ENCODE measurements around the gene NRXN3. TPM values are rescaled to one million over a fixed set of nuclear protein-coding genes. Genes with fewer than 3 reads are reported as not detected.

Gene NRXN3
- total and polyA plus RNA-seq, 2 experiments from 2014 or later = 1.0 to 1.8 TPM

- no peak overlapping the region for H3K4me3 Mint-ChIP-seq
- TF ChIP-seq POLR2AphosphoS5 (IDR thresholded peaks at IDR 0.05; ENCODE audit: low read depth) (no peak), JUNB (IDR thresholded peaks at IDR 0.05; ENCODE audit: unreplicated experiment) (no peak), ZNF331 (CRISPR knock-in tag; IDR thresholded peaks at IDR 0.05; ENCODE audit: low read depth) (no peak), ETS1 (IDR thresholded peaks at IDR 0.05) (no peak), EZH2phosphoT487 (IDR thresholded peaks at IDR 0.05; ENCODE audit: unreplicated experiment) (no peak), CREB1 (CRISPR knock-in tag; IDR thresholded peaks at IDR 0.05; ENCODE audit: low read depth) (no peak), NANOG (IDR thresholded peaks at IDR 0.05; ENCODE audit: borderline replicate concordance) (no peak), STAT1 (IDR thresholded peaks at IDR 0.05; ENCODE audit: unreplicated experiment) (no peak), ZNF462 (CRISPR knock-in tag; IDR thresholded peaks at IDR 0.05) (no peak), ZNF114 (CRISPR knock-in tag; IDR thresholded peaks at IDR 0.05) (no peak), CTCF (conservative IDR thresholded peaks at IDR 0.05; ENCODE audit: low read depth in 2 of 2) (no peak), EZH2 (IDR thresholded peaks at IDR 0.05; ENCODE audit: low read depth, unreplicated experiment) (no peak)
- TF ChIP-seq, protein P1, sequence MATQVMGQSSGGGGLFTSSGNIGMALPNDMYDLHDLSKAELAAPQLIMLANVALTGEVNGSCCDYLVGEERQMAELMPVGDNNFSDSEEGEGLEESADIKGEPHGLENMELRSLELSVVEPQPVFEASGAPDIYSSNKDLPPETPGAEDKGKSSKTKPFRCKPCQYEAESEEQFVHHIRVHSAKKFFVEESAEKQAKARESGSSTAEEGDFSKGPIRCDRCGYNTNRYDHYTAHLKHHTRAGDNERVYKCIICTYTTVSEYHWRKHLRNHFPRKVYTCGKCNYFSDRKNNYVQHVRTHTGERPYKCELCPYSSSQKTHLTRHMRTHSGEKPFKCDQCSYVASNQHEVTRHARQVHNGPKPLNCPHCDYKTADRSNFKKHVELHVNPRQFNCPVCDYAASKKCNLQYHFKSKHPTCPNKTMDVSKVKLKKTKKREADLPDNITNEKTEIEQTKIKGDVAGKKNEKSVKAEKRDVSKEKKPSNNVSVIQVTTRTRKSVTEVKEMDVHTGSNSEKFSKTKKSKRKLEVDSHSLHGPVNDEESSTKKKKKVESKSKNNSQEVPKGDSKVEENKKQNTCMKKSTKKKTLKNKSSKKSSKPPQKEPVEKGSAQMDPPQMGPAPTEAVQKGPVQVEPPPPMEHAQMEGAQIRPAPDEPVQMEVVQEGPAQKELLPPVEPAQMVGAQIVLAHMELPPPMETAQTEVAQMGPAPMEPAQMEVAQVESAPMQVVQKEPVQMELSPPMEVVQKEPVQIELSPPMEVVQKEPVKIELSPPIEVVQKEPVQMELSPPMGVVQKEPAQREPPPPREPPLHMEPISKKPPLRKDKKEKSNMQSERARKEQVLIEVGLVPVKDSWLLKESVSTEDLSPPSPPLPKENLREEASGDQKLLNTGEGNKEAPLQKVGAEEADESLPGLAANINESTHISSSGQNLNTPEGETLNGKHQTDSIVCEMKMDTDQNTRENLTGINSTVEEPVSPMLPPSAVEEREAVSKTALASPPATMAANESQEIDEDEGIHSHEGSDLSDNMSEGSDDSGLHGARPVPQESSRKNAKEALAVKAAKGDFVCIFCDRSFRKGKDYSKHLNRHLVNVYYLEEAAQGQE (IDR thresholded peaks at IDR 0.05; ENCODE audit: unreplicated experiment) = no peak
- Histone ChIP-seq H3K79me2 (replicated peaks; ENCODE audit: insufficient read depth) (no peaks in the 10 kb centered on the region), H3K27me3 (ENCODE audit: insufficient read depth) (no peaks in the 10 kb centered on the region), H2AFZ (no peak overlapping the region), H3F3A (replicated peaks; ENCODE audit: low read depth) (no peaks in the 10 kb centered on the region), H3K9me2 (ENCODE audit: insufficient read depth) (no peaks in the 10 kb centered on the region), H3K4me3 (no peak overlapping the region), H3K36me3 (ENCODE audit: insufficient read depth) (peaks cover 4% of the 10 kb centered on the region; the same call in 1 of the 2 replicates), H3K4me1 (ENCODE audit: insufficient read depth) (peaks cover under 1% of the 10 kb centered on the region), H3K27ac (ENCODE audit: low read depth) (no peak overlapping the region), H4K20me1 (replicated peaks; ENCODE audit: insufficient read depth) (no peaks in the 10 kb centered on the region), H3K4me2 (no peak overlapping the region)
- no peak for ATAC-seq
- no peaks in the 10 kb centered on the region for H3K27me3 Mint-ChIP-seq (ENCODE audit: insufficient read depth, low read depth, poor library complexity)
- H3K27ac Mint-ChIP-seq = no peak overlapping the region
- no peaks in the 10 kb centered on the region for H3K36me3 Mint-ChIP-seq (ENCODE audit: low read depth)
- DNase-seq (ENCODE audit: low spot score) = no peak
- H3K4me1 Mint-ChIP-seq = peaks cover 18% of the 10 kb centered on the region
- H3K9me3 Mint-ChIP-seq = no peaks in the 10 kb centered on the region; the same call in 2 of the 3 replicates
Measured at GRCh38 chr14:79299162-79299561, 1129.0 kb downstream of the NRXN3 start.

Measured in GM23338 (cell line).